A549 (cell line): ENCODE data around the gene PRR14.

ENCODE experiments used
- CEBPB ChIP-seq, 2 experiments: fragments of >200 bp in 1 of 2; sonication (Bioruptor Twin) in 1 of 2; formaldehyde crosslinking in 1 of 2; IDR thresholded peaks; 2 replicates each; pipeline ENCODE4 v1.6.1; 2012 to 2016
- EP300 ChIP-seq, 2 experiments: fragments of >200 bp; sonication (Bioruptor Twin); formaldehyde crosslinking; IDR thresholded peaks; 2 replicates in 1 of 2; 3 replicates in 1 of 2; pipeline ENCODE4 v1.6.1; 2016 to 2017
- JUN ChIP-seq, 2 experiments: fragments of >200 bp; sonication (Bioruptor Twin); formaldehyde crosslinking; IDR thresholded peaks; 2 replicates in 1 of 2; 3 replicates in 1 of 2; pipeline ENCODE4 v1.6.1; 2016 to 2017
- KDM5A ChIP-seq: fragments of 200-600 bp; sonication (generic); IDR thresholded peaks from 2 replicates; pipeline ENCODE4 v1.6.1; 2016; ENCODE audit warnings: antibody characterized with exemption, mild to moderate bottlenecking
- POLR2A ChIP-seq: IDR thresholded peaks from 2 replicates; pipeline ENCODE4 v1.6.1; 2012; ENCODE audit warnings: mild to moderate bottlenecking, low read length
- RAD21 ChIP-seq, 2 experiments: fragments of >200 bp in 1 of 2; sonication (Bioruptor Twin) in 1 of 2; formaldehyde crosslinking in 1 of 2; IDR thresholded peaks in 1 of 2; conservative IDR thresholded peaks in 1 of 2; 2 replicates in 1 of 2; 3 replicates in 1 of 2; pipeline ENCODE4 v1.6.1; 2012 to 2018; ENCODE audit warnings: inconsistent platforms in 1 of 2
- RNF2 ChIP-seq: fragments of 200-600 bp; sonication (generic); IDR thresholded peaks from 2 replicates; pipeline ENCODE4 v1.6.1; 2016; ENCODE audit warnings: low read depth, mild to moderate bottlenecking, antibody characterized with exemption, moderate library complexity, borderline replicate concordance
- TF ChIP-seq, protein P1 (sequence below): fragments of >200 bp; sonication (Bioruptor Twin); formaldehyde crosslinking; IDR thresholded peaks from 3 replicates; pipeline ENCODE4 v1.5.1; 2016
- TF ChIP-seq, protein P2 (sequence below): fragments of 200-600 bp; sonication (generic); IDR thresholded peaks from 2 replicates; pipeline ENCODE4 v1.6.1; 2016; ENCODE audit warnings: antibody characterized with exemption, mild to moderate bottlenecking, moderate library complexity

DNA sequence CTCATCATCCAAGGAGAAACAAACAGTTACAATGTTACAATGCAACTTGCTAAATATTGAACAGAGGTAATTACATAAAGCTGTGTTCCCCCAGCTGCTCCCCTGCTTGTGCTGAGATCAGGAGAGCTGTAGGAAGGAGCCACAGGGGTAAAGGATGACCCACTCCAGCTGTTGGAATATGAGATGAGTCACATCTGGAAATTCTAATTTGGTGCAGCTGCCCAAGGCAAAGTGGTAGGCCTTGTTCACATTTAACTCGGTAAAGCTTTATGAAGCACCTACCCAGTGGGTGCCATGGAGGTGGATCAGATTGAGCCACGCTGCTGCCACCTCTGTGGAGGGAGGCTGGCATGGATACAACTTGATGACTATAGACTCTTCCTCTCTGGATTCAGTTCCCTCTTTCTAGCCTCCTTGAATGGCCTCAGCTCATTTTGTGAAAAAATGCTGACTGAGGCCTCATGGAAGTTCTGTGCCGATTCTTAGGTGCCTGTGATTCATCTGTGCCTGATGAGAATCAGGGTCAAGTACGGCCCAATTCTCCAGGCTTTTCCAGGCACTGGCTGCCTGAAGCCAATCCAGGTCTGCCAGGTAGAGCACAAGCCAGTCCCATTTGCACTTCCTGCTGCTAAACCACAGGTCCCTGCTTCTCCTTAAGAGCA, 48.0 kb upstream of the PRR14 start:
- no peak for TF ChIP-seq RAD21 (conservative IDR thresholded peaks at IDR 0.05 in 1 of 2, IDR thresholded peaks at IDR 0.05 in 1 of 2)
- TF ChIP-seq, protein P1, sequence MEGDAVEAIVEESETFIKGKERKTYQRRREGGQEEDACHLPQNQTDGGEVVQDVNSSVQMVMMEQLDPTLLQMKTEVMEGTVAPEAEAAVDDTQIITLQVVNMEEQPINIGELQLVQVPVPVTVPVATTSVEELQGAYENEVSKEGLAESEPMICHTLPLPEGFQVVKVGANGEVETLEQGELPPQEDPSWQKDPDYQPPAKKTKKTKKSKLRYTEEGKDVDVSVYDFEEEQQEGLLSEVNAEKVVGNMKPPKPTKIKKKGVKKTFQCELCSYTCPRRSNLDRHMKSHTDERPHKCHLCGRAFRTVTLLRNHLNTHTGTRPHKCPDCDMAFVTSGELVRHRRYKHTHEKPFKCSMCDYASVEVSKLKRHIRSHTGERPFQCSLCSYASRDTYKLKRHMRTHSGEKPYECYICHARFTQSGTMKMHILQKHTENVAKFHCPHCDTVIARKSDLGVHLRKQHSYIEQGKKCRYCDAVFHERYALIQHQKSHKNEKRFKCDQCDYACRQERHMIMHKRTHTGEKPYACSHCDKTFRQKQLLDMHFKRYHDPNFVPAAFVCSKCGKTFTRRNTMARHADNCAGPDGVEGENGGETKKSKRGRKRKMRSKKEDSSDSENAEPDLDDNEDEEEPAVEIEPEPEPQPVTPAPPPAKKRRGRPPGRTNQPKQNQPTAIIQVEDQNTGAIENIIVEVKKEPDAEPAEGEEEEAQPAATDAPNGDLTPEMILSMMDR = no peak
- TF ChIP-seq KDM5A = no peak
- TF ChIP-seq EP300 (IDR thresholded peaks at IDR 0.05) = no peak
- no peak for TF ChIP-seq CEBPB (IDR thresholded peaks at IDR 0.05)
- TF ChIP-seq, protein P2, sequence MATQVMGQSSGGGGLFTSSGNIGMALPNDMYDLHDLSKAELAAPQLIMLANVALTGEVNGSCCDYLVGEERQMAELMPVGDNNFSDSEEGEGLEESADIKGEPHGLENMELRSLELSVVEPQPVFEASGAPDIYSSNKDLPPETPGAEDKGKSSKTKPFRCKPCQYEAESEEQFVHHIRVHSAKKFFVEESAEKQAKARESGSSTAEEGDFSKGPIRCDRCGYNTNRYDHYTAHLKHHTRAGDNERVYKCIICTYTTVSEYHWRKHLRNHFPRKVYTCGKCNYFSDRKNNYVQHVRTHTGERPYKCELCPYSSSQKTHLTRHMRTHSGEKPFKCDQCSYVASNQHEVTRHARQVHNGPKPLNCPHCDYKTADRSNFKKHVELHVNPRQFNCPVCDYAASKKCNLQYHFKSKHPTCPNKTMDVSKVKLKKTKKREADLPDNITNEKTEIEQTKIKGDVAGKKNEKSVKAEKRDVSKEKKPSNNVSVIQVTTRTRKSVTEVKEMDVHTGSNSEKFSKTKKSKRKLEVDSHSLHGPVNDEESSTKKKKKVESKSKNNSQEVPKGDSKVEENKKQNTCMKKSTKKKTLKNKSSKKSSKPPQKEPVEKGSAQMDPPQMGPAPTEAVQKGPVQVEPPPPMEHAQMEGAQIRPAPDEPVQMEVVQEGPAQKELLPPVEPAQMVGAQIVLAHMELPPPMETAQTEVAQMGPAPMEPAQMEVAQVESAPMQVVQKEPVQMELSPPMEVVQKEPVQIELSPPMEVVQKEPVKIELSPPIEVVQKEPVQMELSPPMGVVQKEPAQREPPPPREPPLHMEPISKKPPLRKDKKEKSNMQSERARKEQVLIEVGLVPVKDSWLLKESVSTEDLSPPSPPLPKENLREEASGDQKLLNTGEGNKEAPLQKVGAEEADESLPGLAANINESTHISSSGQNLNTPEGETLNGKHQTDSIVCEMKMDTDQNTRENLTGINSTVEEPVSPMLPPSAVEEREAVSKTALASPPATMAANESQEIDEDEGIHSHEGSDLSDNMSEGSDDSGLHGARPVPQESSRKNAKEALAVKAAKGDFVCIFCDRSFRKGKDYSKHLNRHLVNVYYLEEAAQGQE = no peak
- no peak for TF ChIP-seq RNF2
- no peak; a peak in 1 of 5 replicates for TF ChIP-seq JUN (IDR thresholded peaks at IDR 0.05)
- TF ChIP-seq POLR2A = no peak
